HG03469 (cell line): ENCODE results near the gene JAM2.
"Not testable (repeated sequence)": the region's sequence is repeated elsewhere in the genome, so short reads cannot be mapped to it uniquely, and the experiment has no call there.

ENCODE experiments used
- ATAC-seq: cut with Tn5 transposase; IDR thresholded peaks from one replicate; pipeline ENCODE4 v1.9.1; 2021; ENCODE audit warnings: mild to moderate bottlenecking, moderate library complexity, moderate number of reproducible peaks; ENCODE audit not compliant: unreplicated experiment

The JAM2 gene, protein sequence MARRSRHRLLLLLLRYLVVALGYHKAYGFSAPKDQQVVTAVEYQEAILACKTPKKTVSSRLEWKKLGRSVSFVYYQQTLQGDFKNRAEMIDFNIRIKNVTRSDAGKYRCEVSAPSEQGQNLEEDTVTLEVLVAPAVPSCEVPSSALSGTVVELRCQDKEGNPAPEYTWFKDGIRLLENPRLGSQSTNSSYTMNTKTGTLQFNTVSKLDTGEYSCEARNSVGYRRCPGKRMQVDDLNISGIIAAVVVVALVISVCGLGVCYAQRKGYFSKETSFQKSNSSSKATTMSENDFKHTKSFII

DNA sequence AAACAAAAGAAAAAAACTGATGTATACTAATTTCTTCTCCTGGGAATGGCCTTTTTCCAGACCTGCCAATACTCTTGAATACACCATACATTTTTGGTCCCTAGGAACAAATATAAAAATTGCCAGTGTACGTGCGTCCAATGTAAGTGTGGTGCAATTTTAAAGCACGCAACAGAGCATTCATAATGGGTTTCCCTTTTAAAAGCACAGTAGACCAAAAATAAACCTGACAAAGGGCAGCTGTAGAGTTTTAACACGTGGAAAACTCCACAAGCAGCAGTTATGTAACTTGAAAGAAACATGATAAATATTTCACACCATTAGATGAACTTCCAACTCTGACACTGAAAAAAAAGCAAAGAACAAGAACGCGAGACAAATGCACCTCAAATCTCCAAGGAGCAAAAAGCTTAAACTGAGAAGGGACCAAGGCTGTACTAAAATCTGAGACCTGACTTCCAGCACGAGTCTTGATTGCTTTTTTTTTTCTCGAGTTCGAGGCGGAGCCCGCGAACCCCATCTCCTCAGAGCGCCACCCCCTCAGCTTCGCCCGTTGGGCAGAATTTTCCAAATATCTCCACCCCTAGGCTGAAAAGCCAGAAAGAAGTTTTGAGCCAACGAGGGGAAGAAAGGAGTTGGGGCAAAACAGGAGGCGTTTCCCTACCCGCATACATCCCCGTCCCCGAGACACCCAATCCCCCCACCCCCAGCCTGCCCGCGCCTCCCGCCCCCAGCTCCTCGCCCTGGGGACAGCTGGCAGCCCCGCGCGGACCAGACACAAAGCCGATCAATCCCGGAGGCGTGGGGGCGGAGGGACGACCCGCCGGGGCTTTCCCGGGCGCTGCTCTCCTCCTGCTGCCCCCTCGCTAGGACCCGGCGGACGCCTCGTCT, at the start of gene JAM2:
JAM2 (plus strand) TSS at position 599 of the 891 bp plus-strand sequence. CDS start 564 bp downstream, outside the sequence.
- peak; percentile 30 for ATAC-seq

DNA sequence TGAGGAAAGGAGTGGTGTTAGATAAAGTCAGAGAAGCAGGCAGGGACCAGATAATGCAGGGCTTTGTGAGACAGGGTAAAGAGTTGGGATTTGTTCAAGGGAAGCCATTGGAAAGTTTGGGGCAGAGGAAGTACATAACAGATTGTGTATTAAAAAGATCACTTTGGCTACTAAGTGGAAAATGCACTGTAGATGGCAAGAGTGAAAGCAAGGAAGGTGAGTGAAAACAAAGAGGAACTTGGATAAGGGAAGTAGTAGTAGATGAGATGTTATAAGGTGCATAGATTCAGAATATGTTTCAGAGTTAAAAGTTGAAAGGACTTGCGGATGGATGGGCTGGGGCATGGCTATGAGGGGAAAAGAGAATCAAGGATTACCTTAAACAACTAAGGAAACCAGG, 49.2 kb upstream of the JAM2 start:
- ATAC-seq = no peak

DNA sequence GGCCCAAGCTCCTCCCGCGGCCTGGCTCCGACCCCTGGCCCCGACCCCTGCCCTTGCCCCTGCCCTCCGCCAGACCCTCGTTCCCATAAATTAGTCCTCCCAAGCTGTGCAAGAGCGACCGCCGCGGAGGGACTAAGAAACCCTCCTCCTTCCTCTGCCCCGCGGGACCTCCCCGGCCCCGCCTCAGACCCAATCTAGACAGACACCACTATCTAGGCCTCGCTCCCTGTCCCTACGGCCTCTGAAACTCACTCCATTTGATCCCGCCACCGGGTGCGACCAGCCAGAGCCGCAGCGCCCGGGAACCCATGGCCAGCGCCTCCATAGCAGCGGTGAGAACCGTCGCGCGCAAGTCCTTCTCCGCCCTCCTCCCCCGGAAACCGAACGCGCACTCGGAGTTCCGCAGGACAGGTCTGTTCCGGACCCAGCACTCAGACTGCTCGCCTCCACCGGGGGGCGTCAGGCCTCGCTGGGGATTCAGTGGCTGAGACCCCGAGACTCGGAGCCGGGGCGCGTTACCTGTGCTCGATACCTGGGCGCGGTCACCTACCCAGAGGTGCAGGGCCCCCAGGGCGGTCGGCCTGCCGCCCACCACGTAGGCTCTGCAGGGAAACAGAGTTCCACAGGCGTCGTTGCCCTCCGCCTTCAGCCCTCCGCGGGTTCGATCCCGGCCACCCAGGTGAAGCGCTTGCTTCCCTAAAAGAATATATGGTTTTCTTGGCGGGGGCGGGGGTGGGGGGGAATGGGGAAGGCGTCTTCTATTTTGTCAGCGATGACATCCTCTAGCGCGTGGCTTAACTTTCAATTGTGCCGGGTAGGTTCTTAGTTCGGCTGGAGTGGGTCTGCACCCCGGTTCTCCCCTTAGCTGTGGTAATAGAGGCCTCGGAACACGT, 31.7 kb upstream of the JAM2 start, which contains the start of gene MRPL39:
MRPL39 (minus strand) TSS at position 331 of the 893 bp plus-strand sequence; CDS start at position 325, 6 bp downstream.
- peak; percentile 86 for ATAC-seq

DNA sequence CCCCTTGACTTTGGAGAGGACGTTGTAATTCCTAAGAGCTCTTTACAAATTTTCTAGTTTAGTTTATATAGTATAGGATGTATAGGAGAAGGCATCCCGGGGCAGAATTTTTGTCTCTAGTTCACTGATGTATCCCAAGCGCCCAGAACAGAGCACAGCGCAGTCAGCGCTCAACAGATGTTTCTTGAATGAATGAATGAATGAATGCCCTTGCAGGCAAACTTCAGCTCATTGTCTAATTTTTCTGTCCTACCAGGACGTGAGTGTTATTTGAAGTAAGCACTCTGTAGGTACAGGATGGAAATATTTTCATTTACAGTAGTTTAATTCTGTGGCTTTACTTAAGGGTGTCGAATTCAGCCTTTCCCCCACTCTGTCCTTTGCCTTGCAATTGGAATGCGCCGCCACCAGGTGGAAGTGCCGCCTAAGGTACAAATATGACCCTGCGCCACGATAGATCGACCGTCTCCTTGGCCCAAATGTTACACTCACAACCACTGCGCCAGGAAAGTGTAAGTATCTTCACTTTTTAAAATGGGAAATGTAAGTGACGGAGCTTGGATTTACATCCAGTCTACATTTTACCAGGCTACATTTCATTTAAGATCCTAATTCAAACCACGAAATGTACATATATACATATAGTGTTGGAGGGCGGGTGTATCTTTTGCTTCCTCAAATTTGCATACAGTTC, 30.9 kb upstream of the JAM2 start:
- ATAC-seq = peak; percentile 57

DNA sequence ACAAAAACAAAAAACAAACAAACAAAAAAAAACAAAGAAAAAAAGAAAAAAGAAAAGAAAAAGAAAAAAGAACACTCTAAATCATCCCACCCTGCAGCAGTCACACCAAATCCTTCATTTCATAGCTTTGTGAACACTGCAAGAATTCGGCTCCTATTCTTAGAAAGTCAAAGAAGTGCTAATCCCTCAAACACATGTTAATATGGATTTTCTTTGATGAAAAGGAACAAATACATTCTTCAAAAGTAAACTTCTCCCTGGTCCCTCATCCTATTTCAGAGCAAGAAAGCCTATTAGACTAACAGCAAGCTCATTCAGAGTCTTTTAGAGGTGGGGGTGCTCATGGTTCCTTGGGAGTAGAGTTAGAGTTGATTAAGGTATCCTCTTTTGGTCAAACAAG, 24.6 kb upstream of the JAM2 start:
- no peak for ATAC-seq

DNA sequence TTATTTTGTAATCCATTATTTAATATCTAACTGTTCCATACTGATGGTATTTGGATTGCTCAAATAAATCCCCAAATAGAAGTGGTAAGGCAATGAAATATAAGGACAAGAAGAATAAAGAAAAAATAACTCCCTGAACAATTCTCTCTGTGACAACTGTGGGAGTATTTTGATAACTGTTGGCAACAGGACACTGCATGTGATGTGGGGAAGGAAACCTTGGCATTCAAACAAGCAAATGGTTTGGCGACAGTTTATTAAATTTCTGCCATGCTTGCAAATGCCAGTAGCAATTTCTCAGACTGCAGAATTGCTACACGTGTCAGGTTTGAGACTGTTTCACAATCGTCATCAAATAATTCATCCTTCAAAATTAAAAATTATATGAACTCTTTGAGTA, 23.2 kb upstream of the JAM2 start:
- no peak for ATAC-seq

DNA sequence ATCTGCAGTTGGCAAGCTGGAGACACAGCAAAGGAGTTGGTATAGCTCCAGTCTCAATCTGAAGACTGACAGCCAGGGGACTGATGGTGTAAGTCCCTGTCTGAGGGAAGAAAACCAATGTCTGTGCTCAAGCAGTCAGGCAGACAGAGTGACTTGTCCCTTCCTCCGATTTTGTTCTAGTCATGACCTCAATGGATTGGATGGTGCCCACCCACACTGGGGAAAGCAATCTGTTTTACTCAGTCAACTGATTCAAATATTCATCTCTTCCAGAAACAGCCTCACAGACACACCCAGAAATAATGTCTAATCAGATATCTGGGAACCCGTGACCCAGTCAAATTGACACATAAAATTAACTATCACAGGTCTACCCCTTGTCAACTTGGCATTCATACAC, 19.9 kb upstream of the JAM2 start:
- ATAC-seq = no peak

DNA sequence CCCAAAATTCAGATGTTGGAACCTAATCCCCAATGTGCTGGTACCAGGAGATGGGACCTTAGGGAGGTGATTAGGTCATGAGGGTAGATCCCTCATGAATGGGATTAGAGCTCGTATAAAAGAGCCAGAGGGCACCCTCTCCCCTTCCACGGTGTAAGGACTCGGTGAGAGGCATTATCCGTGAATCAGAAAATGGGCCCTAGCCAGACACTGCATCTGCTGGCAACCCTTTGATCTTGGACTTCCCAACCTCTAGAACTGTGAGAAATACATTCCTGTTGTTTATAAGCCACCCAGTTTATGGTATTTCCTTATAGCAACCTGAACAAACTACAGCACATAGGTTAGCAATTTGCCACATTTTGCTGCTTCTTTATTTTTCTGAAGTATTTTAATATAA, 14.5 kb upstream of the JAM2 start:
- ATAC-seq = no peak

DNA sequence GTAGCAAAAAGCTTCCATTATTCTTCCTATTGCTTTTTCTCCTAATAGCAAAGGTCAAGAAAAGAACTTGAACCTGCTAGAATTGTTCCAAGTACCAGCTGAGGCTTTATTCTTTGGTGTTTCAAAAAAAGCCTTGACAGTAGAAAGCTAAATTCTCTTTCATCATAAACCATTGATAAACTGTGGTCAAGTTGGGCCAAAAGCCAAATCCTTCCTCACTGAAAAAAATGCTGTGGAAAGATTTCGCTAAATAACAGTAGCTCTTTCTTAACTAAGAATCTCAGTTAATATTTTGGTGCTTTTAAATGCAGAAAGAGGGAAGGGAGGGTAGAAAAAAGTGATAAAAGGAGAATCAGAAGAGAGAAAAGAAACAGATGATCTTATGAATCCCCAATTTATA, 14.0 kb upstream of the JAM2 start:
- no peak for ATAC-seq

DNA sequence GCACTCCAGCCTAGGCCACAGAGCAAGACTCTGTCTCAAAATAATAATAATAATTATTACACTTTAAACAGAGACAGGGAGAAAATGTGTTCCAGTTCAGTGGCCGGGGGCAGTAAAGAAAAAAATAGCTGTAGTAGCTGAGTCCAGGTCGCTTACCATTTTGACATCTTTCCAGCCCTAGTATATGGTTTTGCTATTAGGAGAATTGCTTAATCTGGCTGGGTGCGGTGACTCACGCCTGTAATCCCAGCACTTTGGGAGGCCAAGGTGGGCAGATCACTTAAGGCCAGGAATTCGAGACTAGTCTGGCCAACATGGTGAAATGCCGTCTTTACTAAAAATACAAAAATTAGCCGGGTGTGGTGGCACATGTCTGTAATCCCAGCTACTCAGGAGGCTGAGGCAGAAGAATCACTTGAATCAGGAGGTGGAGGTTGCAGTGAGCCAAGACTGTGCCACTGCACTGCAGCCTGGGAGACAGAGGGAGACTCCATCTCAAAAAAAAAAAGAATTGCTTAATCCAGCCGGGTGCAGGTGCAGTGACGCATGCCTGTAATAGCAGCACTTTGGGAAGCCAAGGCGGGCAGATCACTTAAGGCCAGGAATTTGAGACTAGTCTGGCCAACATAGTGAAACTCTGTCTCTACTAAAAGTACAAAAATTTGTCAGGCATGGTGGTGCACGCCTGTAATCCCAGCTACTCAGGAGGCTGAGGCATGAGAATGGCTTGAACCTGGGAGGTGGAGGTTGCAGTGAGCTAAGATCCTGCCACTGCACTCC, 13.1 kb upstream of the JAM2 start:
- ATAC-seq = not testable (repeated sequence)

DNA sequence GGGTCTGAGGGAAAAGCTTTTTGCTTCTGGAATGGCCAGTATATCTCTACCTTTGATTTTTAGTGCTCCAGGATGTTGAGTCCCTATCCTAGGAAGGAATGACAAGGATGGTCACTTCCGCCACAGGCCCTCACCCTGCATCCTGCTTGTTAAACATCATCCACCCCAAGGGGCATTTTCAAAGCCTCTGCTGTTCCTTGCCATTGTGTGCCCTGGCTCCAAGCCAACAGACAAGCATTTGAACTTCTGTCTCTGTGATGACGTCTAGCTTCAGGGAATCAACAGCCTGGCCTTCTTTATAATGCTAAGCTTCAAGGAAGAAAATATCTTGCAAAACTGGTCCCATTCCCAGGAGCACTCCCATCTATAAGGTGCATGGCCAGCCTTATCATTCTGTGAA, 12.3 kb upstream of the JAM2 start:
- no peak for ATAC-seq

DNA sequence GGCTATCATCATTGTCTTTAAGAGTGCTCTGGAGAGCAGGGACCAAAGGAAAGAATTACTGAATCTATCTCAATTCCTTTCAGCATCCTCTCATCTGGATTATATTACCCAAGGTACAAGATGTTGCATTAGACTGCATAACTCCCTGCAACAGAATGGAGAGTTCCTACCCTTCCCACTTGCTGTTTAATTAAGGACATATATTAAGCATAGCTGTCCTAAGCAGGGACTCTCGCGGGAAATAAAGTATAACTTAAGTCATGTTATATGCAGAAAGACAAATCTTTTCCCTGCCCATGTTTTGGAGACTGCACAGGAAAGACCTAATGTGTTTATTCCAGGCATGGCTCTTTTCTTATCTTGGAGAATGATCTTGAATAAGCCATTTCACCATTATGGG, 6.8 kb upstream of the JAM2 start:
- ATAC-seq = no peak

DNA sequence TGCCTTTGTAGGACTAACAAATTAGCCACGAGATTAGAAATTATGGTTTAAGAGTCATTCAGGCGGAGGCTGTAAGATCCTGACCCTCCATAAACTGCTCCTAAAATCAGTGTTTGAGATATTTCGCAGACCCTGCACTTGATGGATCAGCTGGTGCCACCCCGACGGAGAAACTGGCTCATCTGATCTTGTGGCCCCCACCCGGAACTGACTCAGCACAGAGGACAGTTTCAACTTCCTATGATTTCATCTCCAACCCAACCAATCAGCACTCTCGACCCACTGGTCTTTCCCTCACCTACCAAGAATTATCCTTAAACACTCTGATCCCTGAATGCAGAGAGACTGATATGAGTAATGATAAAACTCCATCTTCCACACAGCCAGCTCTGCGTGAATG, 3.7 kb upstream of the JAM2 start:
- ATAC-seq = no peak

DNA sequence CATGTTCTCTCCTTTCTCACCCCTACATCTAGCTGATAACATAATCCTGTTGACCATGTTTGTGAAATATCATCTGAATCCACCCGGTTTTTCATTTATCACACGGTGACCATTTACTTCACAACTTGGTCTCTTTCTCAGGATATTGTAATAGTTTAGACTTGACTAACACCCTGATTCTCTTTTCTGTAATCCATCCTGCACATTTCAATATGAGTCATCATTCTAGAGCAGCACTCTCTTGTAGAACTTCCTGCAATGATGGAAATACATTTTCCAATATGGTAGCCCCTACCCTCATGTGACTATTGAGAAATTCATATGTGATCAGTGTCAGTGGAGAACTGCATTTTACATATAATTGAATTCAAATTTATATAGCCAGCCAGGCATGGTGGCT, 2.3 kb upstream of the JAM2 start:
- no peak for ATAC-seq

DNA sequence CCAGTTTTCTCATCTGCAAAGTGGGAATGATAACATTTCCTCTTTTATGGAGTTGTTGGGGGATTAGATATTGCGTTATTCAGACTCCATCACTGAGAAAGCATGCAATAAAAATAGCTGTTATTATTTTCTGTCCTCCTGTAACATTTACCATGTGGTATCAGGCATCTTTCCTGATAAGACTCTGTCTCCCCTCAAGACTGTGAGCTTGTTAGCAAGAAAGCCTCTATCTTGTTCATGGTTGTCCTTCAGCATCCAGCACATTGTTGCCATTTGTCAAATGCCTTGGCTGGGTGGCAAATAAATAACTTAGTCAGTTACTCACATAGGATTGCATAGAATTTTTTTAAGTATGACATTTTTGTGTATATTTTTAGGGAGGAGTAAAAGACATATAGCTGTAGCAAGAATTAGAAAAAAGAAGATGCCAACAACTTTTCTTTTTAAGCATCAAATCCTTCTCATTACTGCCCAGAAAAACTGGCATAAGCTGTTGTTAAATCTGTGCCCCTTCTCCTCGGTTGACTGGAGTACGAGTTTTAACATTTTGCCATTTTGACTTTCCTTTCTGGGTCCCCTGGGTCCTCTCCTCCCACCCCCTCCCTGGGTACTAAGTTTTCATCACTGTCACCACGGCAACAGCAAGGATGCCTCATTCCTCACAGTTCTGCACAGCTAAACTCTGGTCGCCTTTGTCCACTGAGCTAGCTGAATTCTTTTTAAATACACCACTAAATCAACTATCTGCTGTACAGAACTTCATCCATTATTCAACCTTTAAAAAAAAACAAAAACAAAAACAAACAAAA, 1.0 kb upstream of the JAM2 start:
- ATAC-seq = no peak

DNA sequence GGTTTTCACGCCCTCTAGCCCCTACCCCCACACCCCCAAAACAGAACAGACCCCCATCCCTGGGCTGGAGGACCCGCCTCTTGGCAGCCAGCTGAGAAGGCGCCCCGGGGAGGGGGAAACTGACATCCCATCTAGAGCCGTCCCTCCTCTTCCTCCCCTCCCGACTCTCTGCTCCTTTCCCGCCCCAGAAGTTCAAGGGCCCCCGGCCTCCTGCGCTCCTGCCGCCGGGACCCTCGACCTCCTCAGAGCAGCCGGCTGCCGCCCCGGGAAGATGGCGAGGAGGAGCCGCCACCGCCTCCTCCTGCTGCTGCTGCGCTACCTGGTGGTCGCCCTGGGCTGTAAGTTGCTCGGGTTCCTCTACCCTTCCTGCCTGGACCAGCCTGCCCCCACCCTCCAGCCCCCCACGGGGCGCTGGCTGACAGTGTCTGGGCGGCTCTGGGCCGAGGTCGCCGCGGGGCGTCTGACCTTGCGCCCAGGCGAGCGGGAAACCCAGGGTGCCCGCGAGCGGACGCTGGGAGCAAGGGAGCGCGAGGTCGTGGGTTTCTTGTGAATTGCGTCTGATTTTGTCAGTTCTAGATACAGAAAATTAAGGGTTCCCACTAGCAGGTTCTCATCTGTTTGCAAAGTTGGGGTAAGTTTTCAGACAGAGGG, 618 bp downstream of the JAM2 start:
- ATAC-seq = peak; percentile 37

DNA sequence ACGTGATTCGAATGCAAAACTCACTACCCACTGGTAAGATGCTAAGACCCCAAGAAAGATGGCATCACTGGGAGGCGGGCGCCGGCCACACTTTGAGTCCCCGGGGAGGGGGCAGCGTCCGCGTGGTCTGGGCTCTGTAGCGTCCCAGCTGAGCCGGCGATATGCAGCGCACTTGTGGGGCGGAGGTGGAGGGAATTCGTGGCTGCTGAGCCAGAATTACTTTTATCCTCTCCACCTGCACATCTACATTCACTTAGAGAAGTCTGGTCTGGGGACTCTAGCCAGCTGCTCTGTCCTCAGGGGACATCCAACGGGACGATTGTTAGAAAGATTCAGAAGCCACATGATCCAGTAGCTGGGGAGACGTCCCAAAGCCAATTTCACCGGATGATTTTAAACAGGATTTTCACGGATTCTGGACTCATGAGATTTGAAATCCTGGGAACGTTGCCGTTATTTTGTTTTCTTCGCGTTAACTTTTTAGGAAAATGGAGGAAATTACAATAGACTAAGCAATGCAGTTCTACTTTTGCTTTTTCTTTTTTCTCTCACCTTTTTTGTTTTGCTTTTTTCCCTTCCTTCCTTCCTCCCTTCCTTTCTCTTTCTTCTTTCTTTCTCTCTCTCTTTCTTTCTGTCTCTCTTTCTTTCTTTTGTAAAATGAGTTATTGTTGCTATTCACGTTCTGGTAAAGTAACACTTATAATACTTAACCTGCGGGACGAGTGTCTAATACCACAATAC, 1.3 kb downstream of the JAM2 start:
- ATAC-seq = no peak

DNA sequence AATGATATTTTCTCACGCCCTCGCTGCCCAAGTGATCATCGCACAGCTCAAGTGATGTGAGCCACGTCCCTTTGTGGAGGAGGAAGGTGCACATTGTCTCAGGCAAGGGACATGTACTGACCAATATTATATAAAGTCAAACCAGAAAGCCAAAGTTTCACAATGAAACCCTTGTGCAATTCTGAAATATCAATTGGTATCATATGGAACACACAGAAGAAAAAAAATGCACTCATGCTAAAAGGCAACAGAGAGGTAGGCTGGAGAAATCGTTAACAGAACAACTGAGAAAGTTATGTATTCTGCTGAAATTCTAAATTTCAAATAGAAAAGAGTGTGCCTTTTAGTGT, 1.9 kb downstream of the JAM2 start:
- ATAC-seq = no peak
